Endothelial cell (in vitro differentiated cells): Measurements from ENCODE around the gene ARHGAP9. TPM values are rescaled to one million over a fixed set of nuclear protein-coding genes. Genes with fewer than 3 reads are reported as not detected.

ENCODE experiments used
- DNase-seq: peaks from one replicate; pipeline ENCODE4 v3.0.0; 2021; ENCODE audit warnings: low spot score
- H3K27ac Mint-ChIP-seq: one replicate; pipeline ENCODE4 v1.8.0; 2021; ENCODE audit warnings: mixed read lengths, inconsistent platforms; ENCODE audit not compliant: unreplicated experiment
- H3K27me3 Mint-ChIP-seq: one replicate; pipeline ENCODE4 v1.8.0; 2021; ENCODE audit warnings: mild to moderate bottlenecking, moderate library complexity, mixed read lengths, inconsistent platforms; ENCODE audit not compliant: unreplicated experiment
- H3K36me3 Mint-ChIP-seq: one replicate; pipeline ENCODE4 v1.8.0; 2021; ENCODE audit warnings: mild to moderate bottlenecking, low read depth, mixed read lengths, inconsistent platforms; ENCODE audit not compliant: unreplicated experiment
- H3K4me1 Mint-ChIP-seq: one replicate; pipeline ENCODE4 v1.8.0; 2021; ENCODE audit warnings: mild to moderate bottlenecking, mixed read lengths, inconsistent platforms; ENCODE audit not compliant: unreplicated experiment
- H3K4me3 Mint-ChIP-seq: one replicate; pipeline ENCODE4 v1.8.0; 2021; ENCODE audit warnings: mild to moderate bottlenecking, mixed read lengths, inconsistent platforms; ENCODE audit not compliant: unreplicated experiment
- H3K9me3 Mint-ChIP-seq: one replicate; pipeline ENCODE4 v1.8.0; 2021; ENCODE audit warnings: mixed read lengths, inconsistent platforms; ENCODE audit not compliant: unreplicated experiment
- CTCF ChIP-seq: fragments of 200-600 bp; sonication (generic); IDR thresholded peaks from one replicate; pipeline ENCODE4 v1.5.0; 2021; ENCODE audit warnings: antibody characterized with exemption; ENCODE audit not compliant: unreplicated experiment
- total RNA-seq: library from RNA; stranded (reverse); fragmentation: NEBNext Ultra II Directional; extraction: Animal tissue kit (Norgen Biotek cat#: 25700); gene quantifications from one replicate; pipeline ENCODE4 v1.2.1, GENCODE V29; 2021; ENCODE audit not compliant: unreplicated experiment

ARHGAP9 gene
- total RNA-seq, 1 donor from 2014 or later: 65.4 TPM

DNA sequence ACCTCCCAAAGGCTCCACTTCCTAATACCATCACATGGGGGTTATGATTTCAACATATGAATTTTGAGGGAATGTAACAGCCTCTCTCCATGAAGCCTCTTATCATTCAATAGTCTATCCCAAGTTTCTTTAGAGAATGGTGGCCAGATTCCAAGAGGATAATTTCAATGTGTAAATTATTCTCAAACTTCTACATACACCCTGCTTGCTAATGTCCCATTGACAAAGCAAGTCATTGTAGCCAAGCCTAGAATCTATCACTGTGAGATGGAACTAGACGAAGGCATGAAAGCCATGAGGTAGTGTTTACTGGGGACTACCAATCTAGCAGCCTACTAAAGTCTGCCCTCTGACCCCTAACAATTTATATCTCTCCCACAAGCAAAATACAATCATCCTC lies 41.3 kb downstream of the ARHGAP9 start:
- Mint-ChIP-seq H3K4me3 (no peak overlapping the region), H3K9me3 (no peaks in the 10 kb centered on the region), H3K36me3 (no peaks in the 10 kb centered on the region), H3K4me1 (peaks cover 4% of the 10 kb centered on the region), H3K27ac (no peak overlapping the region), H3K27me3 (peaks cover 3% of the 10 kb centered on the region)
- no peak for DNase-seq
- no peak for TF ChIP-seq CTCF

DNA sequence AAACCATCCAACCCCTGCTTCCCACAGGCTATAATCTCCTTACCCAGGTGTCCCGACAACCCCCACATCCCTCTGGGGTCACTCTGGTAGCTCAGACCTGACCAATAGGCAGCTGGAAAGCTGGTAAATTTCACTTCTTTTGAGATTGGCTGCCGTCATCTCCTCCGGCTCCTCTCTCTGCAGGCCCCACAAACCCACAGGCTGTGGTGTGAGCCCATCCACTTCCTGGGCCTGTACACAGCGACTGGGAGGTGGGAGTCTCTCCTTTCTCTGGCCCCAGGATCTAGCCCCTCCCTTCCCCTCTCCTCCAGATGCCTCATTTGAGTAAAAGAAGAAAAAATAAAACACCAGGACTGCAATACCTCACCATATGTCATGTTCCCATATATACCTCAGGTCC lies 44.4 kb downstream of the ARHGAP9 start:
- H3K36me3 Mint-ChIP-seq: peaks cover 3% of the 10 kb centered on the region
- H3K4me1 Mint-ChIP-seq: peaks cover 5% of the 10 kb centered on the region
- no peak for DNase-seq
- no peak overlapping the region for H3K4me3 Mint-ChIP-seq
- no peak for TF ChIP-seq CTCF
- H3K27me3 Mint-ChIP-seq: peaks cover 4% of the 10 kb centered on the region
- no peak overlapping the region for H3K27ac Mint-ChIP-seq
- no peaks in the 10 kb centered on the region for H3K9me3 Mint-ChIP-seq

DNA sequence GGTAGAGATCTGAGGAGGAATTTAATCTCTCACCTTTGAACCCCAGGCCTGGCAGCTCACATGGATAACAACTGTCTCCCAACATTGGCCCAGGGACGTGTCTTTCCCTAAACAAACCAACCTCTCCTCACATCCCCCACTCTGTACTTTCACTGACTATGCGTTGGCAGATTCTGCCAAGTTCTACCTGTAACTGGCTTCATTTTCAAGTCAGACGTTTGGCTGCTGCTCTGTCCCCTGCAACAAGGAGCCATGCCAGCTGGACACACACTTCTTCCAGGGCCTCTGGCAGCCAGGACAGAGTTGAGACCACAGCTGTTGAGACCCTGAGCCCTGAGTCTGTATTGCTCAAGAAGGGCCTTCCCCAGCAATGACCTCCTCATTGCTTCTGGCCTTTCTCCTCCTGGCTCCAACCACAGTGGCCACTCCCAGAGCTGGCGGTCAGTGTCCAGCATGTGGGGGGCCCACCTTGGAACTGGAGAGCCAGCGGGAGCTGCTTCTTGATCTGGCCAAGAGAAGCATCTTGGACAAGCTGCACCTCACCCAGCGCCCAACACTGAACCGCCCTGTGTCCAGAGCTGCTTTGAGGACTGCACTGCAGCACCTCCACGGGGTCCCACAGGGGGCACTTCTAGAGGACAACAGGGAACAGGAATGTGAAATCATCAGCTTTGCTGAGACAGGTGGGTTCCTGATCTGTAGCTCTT lies 45.0 kb downstream of the ARHGAP9 start, which contains the start of gene INHBC:
Gene INHBC, plus strand, starts transcription at position 268 of the 707 bp plus-strand sequence. Its CDS starts 103 bp downstream, at position 371.
- Mint-ChIP-seq H3K27ac (no peak within 1 kb of the TSS), H3K36me3 (peaks cover 3% of the 10 kb centered on the region), H3K9me3 (no peaks in the 10 kb centered on the region), H3K4me1 (peaks cover 10% of the 10 kb centered on the region), H3K4me3 (no peak within 1 kb of the TSS), H3K27me3 (peaks cover 7% of the 10 kb centered on the region)
- no peak for TF ChIP-seq CTCF
- DNase-seq: no peak

- Mint-ChIP-seq H3K27ac (no peak overlapping the region), H3K9me3 (no peaks in the 10 kb centered on the region), H3K36me3 (peaks cover 3% of the 10 kb centered on the region), H3K27me3 (peaks cover 9% of the 10 kb centered on the region), H3K4me1 (peaks cover 16% of the 10 kb centered on the region), H3K4me3 (no peak overlapping the region)
- no peak for DNase-seq
- no peak for TF ChIP-seq CTCF
Measured at GRCh38 chr12:57433370-57433769, 46.3 kb downstream of the ARHGAP9 start.

DNA sequence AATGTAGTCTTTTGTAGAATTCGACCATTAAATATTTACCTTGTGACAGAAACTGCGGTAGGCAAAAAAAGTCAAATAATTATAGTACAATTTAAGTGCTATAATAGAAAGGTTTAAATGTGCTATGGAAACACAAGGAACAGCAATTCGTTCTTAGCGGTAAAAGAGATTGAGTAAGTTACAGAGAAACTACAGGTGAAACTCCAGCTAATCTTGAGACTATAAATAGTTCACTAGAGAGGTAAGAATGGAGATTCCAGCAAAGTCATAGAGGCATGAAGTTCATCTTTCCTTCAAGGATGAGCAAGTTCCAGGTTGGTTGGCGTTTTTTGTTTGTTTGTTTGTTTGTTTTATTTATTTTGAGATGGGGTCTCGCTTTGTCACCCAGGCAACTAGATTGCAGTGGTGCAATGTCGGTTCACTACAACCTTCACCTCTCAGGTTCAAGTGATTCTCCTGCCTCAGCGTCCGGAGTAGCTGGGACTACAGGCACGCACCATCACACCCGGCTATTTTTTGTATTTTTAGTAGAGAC lies 47.9 kb downstream of the ARHGAP9 start:
- TF ChIP-seq CTCF: no peak
- Mint-ChIP-seq H3K27ac (peak overlapping the region; percentile 98), H3K36me3 (peaks cover 3% of the 10 kb centered on the region), H3K4me1 (peaks cover 20% of the 10 kb centered on the region), H3K27me3 (peaks cover 13% of the 10 kb centered on the region), H3K9me3 (no peaks in the 10 kb centered on the region), H3K4me3 (peak overlapping the region; percentile 94)
- DNase-seq: no peak
